SK-N-SH treated with all-trans-retinoic acid at 6 μM for 48 hours (cell line): ENCODE results near the gene DAB1.
A peak's percentile ranks its signal among the peaks of the same experiment; 100 is the strongest.

Experiments
- ATAC-seq: fragments of 200-7000 bp; cut with Tn5 transposase; 3 replicates; pipeline ENCODE4 v1.9.1; 2020; ENCODE audit warnings: mild to moderate bottlenecking, moderate library complexity
- ARNTL ChIP-seq: fragments of 450-650 bp; formaldehyde crosslinking; IDR thresholded peaks from 2 replicates; pipeline ENCODE4 v1.5.0; 2020; ENCODE audit warnings: low read depth, mild to moderate bottlenecking, moderate library complexity, borderline replicate concordance
- BACH2 ChIP-seq: fragments of 250-450 bp; sonication (Bioruptor Pico); IDR thresholded peaks from 2 replicates; pipeline ENCODE4 v1.9.0; 2021; ENCODE audit warnings: mild to moderate bottlenecking, borderline replicate concordance
- CREB5 ChIP-seq: fragments of 250-450 bp; sonication (Bioruptor Pico); IDR thresholded peaks from 2 replicates; pipeline ENCODE4 v1.5.1; 2020; ENCODE audit warnings: low read depth, mild to moderate bottlenecking, moderate library complexity
- CSRNP3 ChIP-seq: fragments of 250-450 bp; sonication (Bioruptor Pico); IDR thresholded peaks from 2 replicates; pipeline ENCODE4 v1.5.1; 2021; ENCODE audit warnings: mild to moderate bottlenecking, moderate library complexity
- ESRRG ChIP-seq: fragments of 250-450 bp; sonication (Bioruptor Pico); IDR thresholded peaks from 2 replicates; pipeline ENCODE4 v1.6.1; 2021; ENCODE audit warnings: mild to moderate bottlenecking
- GLIS3 ChIP-seq: fragments of 250-450 bp; sonication (Bioruptor Pico); IDR thresholded peaks from 2 replicates; pipeline ENCODE4 v1.5.0; 2020; ENCODE audit warnings: mild to moderate bottlenecking, moderate library complexity
- ISL1 ChIP-seq: fragments of 250-450 bp; sonication (Bioruptor Pico); IDR thresholded peaks from 2 replicates; pipeline ENCODE4 v2.1.2; 2022; ENCODE audit warnings: mild to moderate bottlenecking, moderate library complexity
- OSR1 ChIP-seq: fragments of 250-450 bp; sonication (Bioruptor Pico); IDR thresholded peaks from 2 replicates; pipeline ENCODE4 v1.8.0; 2022; ENCODE audit warnings: moderate library complexity, mild to moderate bottlenecking, inconsistent platforms
- PATZ1 ChIP-seq: fragments of 250-450 bp; sonication (Bioruptor Pico); IDR thresholded peaks from 2 replicates; pipeline ENCODE4 v1.8.0; 2020; ENCODE audit warnings: mild to moderate bottlenecking, moderate library complexity, borderline replicate concordance
- POU6F1 ChIP-seq: fragments of 250-450 bp; sonication (Bioruptor Pico); IDR thresholded peaks from 2 replicates; pipeline ENCODE4 v1.8.0; 2021; ENCODE audit warnings: low read depth, mild to moderate bottlenecking, moderate library complexity, borderline replicate concordance
- PPARA ChIP-seq: fragments of 250-450 bp; sonication (Bioruptor Pico); IDR thresholded peaks from 2 replicates; pipeline ENCODE4 v1.5.0; 2020; ENCODE audit warnings: mild to moderate bottlenecking, borderline replicate concordance
- RARB ChIP-seq: fragments of 250-450 bp; sonication (Bioruptor Pico); IDR thresholded peaks from 2 replicates; pipeline ENCODE4 v1.8.0; 2021; ENCODE audit warnings: mild to moderate bottlenecking, moderate library complexity
- TCF4 ChIP-seq: fragments of 250-450 bp; sonication (Bioruptor Pico); IDR thresholded peaks from 2 replicates; pipeline ENCODE4 v1.8.0; 2021; ENCODE audit warnings: mild to moderate bottlenecking, moderate library complexity, borderline replicate concordance
- TOX ChIP-seq: fragments of 250-450 bp; sonication (Bioruptor Pico); IDR thresholded peaks from 2 replicates; pipeline ENCODE4 v1.8.0; 2021; ENCODE audit warnings: mild to moderate bottlenecking, moderate library complexity, borderline replicate concordance
- TSHZ2 ChIP-seq: fragments of 250-450 bp; sonication (Bioruptor Pico); IDR thresholded peaks from 2 replicates; pipeline ENCODE4 v1.5.0; 2020; ENCODE audit warnings: mild to moderate bottlenecking, moderate library complexity
- ZNF565 ChIP-seq: fragments of 450-650 bp; formaldehyde crosslinking; conservative IDR thresholded peaks from 2 replicates; pipeline ENCODE4 v1.5.0; 2020; ENCODE audit warnings: low read depth, mild to moderate bottlenecking, moderate library complexity
- ZNF8 ChIP-seq: fragments of 450-650 bp; formaldehyde crosslinking; IDR thresholded peaks from 2 replicates; pipeline ENCODE4 v1.5.0; 2020; ENCODE audit warnings: mild to moderate bottlenecking, moderate library complexity

The DAB1 gene

GRCh38 chr1:57269630-57270225 is 154.1 kb downstream of the DAB1 start:
- ATAC-seq, result no peak
- TF ChIP-seq TSHZ2 (CRISPR knock-in tag) (no peak), PATZ1 (CRISPR knock-in tag) (no peak), OSR1 (CRISPR knock-in tag) (no peak), ESRRG (CRISPR knock-in tag) (no peak), CSRNP3 (CRISPR knock-in tag) (no peak), TOX (CRISPR knock-in tag) (no peak)

GRCh38 chr1:57265104-57265503 is 158.8 kb downstream of the DAB1 start:
- no peak for ATAC-seq
- TF ChIP-seq RARB (CRISPR knock-in tag) (no peak), ISL1 (CRISPR knock-in tag) (peak; percentile 56), ZNF8 (no peak), BACH2 (no peak)

- no peak for ATAC-seq
- TF ChIP-seq TCF4 (CRISPR knock-in tag) (no peak), PPARA (CRISPR knock-in tag) (no peak), BACH2 (no peak), ZNF565 (CRISPR knock-in tag) (no peak), PATZ1 (CRISPR knock-in tag) (no peak), ARNTL (no peak), GLIS3 (CRISPR knock-in tag) (no peak), CREB5 (CRISPR knock-in tag) (no peak), TSHZ2 (CRISPR knock-in tag) (no peak), POU6F1 (CRISPR knock-in tag) (no peak), ESRRG (CRISPR knock-in tag) (no peak), ISL1 (CRISPR knock-in tag) (no peak)
Observed at GRCh38 chr1:57262472-57262871, 161.4 kb downstream of the DAB1 start.
